Esophagus muscularis mucosa (tissue), 4 donors: ENCODE measurements around the gene SLC25A30. TPM values are rescaled to one million over a fixed set of nuclear protein-coding genes. Genes with fewer than 3 reads are reported as not detected.
"Not testable (repeated sequence)": the region's sequence is repeated elsewhere in the genome, so short reads cannot be mapped to it uniquely, and the experiment has no call there.

Experiments
- DNase-seq: peaks from one replicate; pipeline ENCODE4 v3.0.0-alpha.2; 2017; ENCODE audit errors: extremely low spot score
- H3K27ac ChIP-seq, 4 donors: fragments of 200-600 bp; sonication (generic); replicated peaks in 1 of 4; 1 replicate in 3 of 4; 2 replicates in 1 of 4; pipeline ENCODE4 v1.5.1; 2016 to 2019; ENCODE audit warnings: mild to moderate bottlenecking in 1 of 4
- H3K27me3 ChIP-seq, 4 donors: fragments of 200-600 bp; sonication (generic); one replicate each; pipeline versions ENCODE4 v1.5.1 to v1.6.0; 2016 to 2019
- H3K36me3 ChIP-seq, 4 donors: fragments of 200-600 bp; sonication (generic); one replicate each; pipeline ENCODE4 v1.5.1; 2016 to 2019
- H3K4me1 ChIP-seq, 4 donors: fragments of 200-600 bp; sonication (generic); one replicate each; pipeline ENCODE4 v1.5.1; 2016 to 2019
- H3K4me3 ChIP-seq, 4 donors: fragments of 200-600 bp; sonication (generic); 1 replicate in 2 of 4; 2 replicates in 2 of 4; pipeline ENCODE4 v1.5.1; 2016 to 2019; ENCODE audit warnings: mild to moderate bottlenecking in 4 of 4, moderate library complexity in 1 of 4
- H3K9me3 ChIP-seq, 4 donors: fragments of 200-600 bp; sonication (generic); 1 replicate in 3 of 4; 2 replicates in 1 of 4; pipeline ENCODE4 v1.5.1; 2016 to 2019
- CTCF ChIP-seq, 3 experiments: fragments of 200-600 bp in 2 of 3; fragments of 450-650 bp in 1 of 3; sonication (generic) in 2 of 3; IDR thresholded peaks; one replicate each; pipeline ENCODE4 v1.5.1; 2017 to 2019; ENCODE audit warnings: antibody characterized with exemption in 3 of 3, mild to moderate bottlenecking in 2 of 3, moderate library complexity in 1 of 3
- EP300 ChIP-seq: sonication (generic); formaldehyde crosslinking; IDR thresholded peaks from one replicate; pipeline ENCODE4 v1.6.1; 2017; ENCODE audit warnings: antibody characterized with exemption
- POLR2A ChIP-seq: fragments of 450-650 bp; IDR thresholded peaks from one replicate; pipeline ENCODE4 v1.6.1; 2017; ENCODE audit warnings: antibody characterized with exemption, moderate library complexity, mild to moderate bottlenecking, low read depth
- POLR2AphosphoS5 ChIP-seq, 2 donors: sonication (generic); formaldehyde crosslinking; IDR thresholded peaks; one replicate each; pipeline ENCODE4 v1.6.1; 2017; ENCODE audit warnings: antibody characterized with exemption in 2 of 2
- WGBS: methylation state at CpG from one replicate; pipeline ENCODE4 v1.1.5; 2018; 5-methylcytosine and 5-hydroxymethylcytosine counted together
- intact Hi-C: fragments of 100-400 bp; cut with DNase I; formaldehyde crosslinking; loops from one replicate; pipeline ENCODE4 v1.15.1; 2023
- total RNA-seq, 4 donors: library from RNA; depleted of rRNA; stranded (reverse); fragments of >200 nt; gene quantifications; one replicate each; pipeline versions ENCODE4 v1.1.0 to v1.2.1, GENCODE V29; 2016

Gene SLC25A30
- total RNA-seq, 4 donors from 2014 or later: 8.8 to 13.4 (median 10.3) TPM

- H3K36me3 ChIP-seq: no peaks in the 10 kb centered on the region
- no peak for DNase-seq
- intact Hi-C loops: no loop called here
- no peaks in the 10 kb centered on the region for H3K9me3 ChIP-seq
- 74% methylated on average over 3 of the region's 3 CpGs for WGBS
- no peaks in the 10 kb centered on the region for H3K4me1 ChIP-seq
- H3K4me3 ChIP-seq: no peak overlapping the region
- no peaks in the 10 kb centered on the region for H3K27me3 ChIP-seq
- TF ChIP-seq POLR2AphosphoS5 (IDR thresholded peaks at IDR 0.05) (no peak), CTCF (IDR thresholded peaks at IDR 0.05) (no peak), EP300 (no peak), POLR2A (no peak)
- no peak overlapping the region for H3K27ac ChIP-seq
Observed at GRCh38 chr13:45422731-45423292, 4.6 kb upstream of the SLC25A30 start.

GRCh38 chr13:45419945-45420344 is 1.8 kb upstream of the SLC25A30 start:
- H3K9me3 ChIP-seq: no peaks in the 10 kb centered on the region
- intact Hi-C loops: loop anchor here (2.0 kb wide), 1 partner anchor 45 kb away; the partner anchor contains the start of gene COG3
- no peak overlapping the region for H3K27ac ChIP-seq
- no peak overlapping the region for H3K4me3 ChIP-seq
- TF ChIP-seq EP300 (no peak), POLR2A (no peak), POLR2AphosphoS5 (IDR thresholded peaks at IDR 0.05) (no peak), CTCF (IDR thresholded peaks at IDR 0.05) (no peak)
- H3K36me3 ChIP-seq: no peaks in the 10 kb centered on the region
- peaks cover 15 to 24% (median 20%) of the 10 kb centered on the region in 4 donors for H3K4me1 ChIP-seq
- 97% methylated on average over 1 of the region's 1 CpG for WGBS
- DNase-seq: no peak
- H3K27me3 ChIP-seq: no peaks in the 10 kb centered on the region

- H3K27me3 ChIP-seq, H3K4me3 ChIP-seq, H3K36me3 ChIP-seq, H3K27ac ChIP-seq, H3K9me3 ChIP-seq: not testable (repeated sequence)
- peaks cover 15 to 30% (median 25%) of the 10 kb centered on the region in 4 donors for H3K4me1 ChIP-seq
- DNase-seq: peak; percentile 8
- intact Hi-C loops: loop anchor here (2.0 kb wide), 1 partner anchor 45 kb away; the partner anchor contains the start of gene COG3
- WGBS: 89% methylated on average over 16 of the region's 16 CpGs
Observed at GRCh38 chr13:45419389-45419788, 1.2 kb upstream of the SLC25A30 start.

GRCh38 chr13:45416516-45417128 is 1.6 kb downstream of the SLC25A30 start:
- Histone ChIP-seq H3K27me3 (no peaks in the 10 kb centered on the region), H3K9me3 (no peaks in the 10 kb centered on the region), H3K4me3 (peak overlapping the region; percentile 60 to 79 (median 71)), H3K4me1 (peaks cover 15 to 43% (median 31%) of the 10 kb centered on the region in 4 donors), H3K36me3 (no peaks in the 10 kb centered on the region), H3K27ac (peak overlapping the region; percentile 89 to 93 (median 90))
- WGBS: 65% methylated on average over 10 of the region's 10 CpGs
- DNase-seq: no peak
- intact Hi-C loops: no loop called here
- no peak for TF ChIP-seq CTCF (IDR thresholded peaks at IDR 0.05)
- no peak for TF ChIP-seq POLR2AphosphoS5 (IDR thresholded peaks at IDR 0.05)
- no peak for TF ChIP-seq POLR2A
- no peak for TF ChIP-seq EP300

GRCh38 chr13:45415112-45415511 is 3.1 kb downstream of the SLC25A30 start:
- H3K36me3 ChIP-seq: peaks cover 5 to 12% (median 9%) of the 10 kb centered on the region in 4 donors
- intact Hi-C loops: no loop called here
- TF ChIP-seq CTCF (IDR thresholded peaks at IDR 0.05): no peak
- TF ChIP-seq POLR2AphosphoS5 (IDR thresholded peaks at IDR 0.05): no peak
- TF ChIP-seq POLR2A: no peak
- no peak for TF ChIP-seq EP300
- H3K27ac ChIP-seq: peak overlapping the region; percentile 68 to 81 (median 71)
- DNase-seq: peak; percentile 14
- H3K9me3 ChIP-seq: no peaks in the 10 kb centered on the region
- peaks cover 15 to 43% (median 31%) of the 10 kb centered on the region in 4 donors for H3K4me1 ChIP-seq
- H3K4me3 ChIP-seq: peak overlapping the region; percentile 40 to 53 (median 46)
- 89% methylated on average over 1 of the region's 1 CpG for WGBS
- no peaks in the 10 kb centered on the region for H3K27me3 ChIP-seq
